Measurements from ENCODE around the gene VSIG10. TPM values are rescaled to one million over a fixed set of nuclear protein-coding genes. Genes with fewer than 3 reads are reported as not detected.

Gene VSIG10
- total RNA-seq, 3 donors from 2014 or later (not counting 1 experiment from before 2014, with no cell fraction given): 0.56 to 2.2 (median 0.75) TPM

DNA sequence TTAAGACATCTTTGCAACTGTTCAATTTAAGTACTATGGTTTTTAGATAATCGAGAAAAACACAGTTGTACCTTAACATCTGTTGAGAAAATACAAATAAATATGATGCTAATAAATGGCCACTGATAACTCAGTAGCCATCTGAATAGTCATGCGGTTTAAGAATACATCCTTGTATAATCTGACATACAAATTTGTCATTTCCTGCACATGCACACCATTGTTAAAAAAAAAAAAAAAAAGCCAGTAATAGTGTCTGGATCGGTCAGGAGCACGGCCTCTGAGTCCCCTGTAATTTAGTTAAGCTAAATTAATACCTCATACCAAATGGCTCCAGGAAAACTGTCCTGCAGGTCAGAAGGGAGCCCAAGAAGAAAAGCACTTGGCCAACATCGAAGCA is 70.5 kb downstream of the VSIG10 start:
- no peak for TF ChIP-seq CTCF (IDR thresholded peaks at IDR 0.05)
- no peaks in the 10 kb centered on the region for H3K4me1 ChIP-seq (ENCODE audit: control insufficient read depth, insufficient read depth, low read length)
- 89% methylated on average over 5 of the region's 5 CpGs for WGBS (ENCODE audit: insufficient coverage)
- intact Hi-C loops (cut with micrococcal nuclease): no loop called here
- no peaks in the 10 kb centered on the region for H3K27me3 ChIP-seq (ENCODE audit: control insufficient read depth, insufficient read depth, low read length)
- no peak overlapping the region for H3K4me3 ChIP-seq (ENCODE audit: low read length)
- no peaks in the 10 kb centered on the region for H3K27me3 Mint-ChIP-seq (ENCODE audit: low read depth in 2 of 2)
- peaks cover 66% of the 10 kb centered on the region for H3K36me3 ChIP-seq (ENCODE audit: control insufficient read depth, insufficient read depth, low read length)
- H3K36me3 Mint-ChIP-seq: peaks cover 18% of the 10 kb centered on the region
- no peaks in the 10 kb centered on the region for H3K9me3 Mint-ChIP-seq
- H3K9me3 ChIP-seq (ENCODE audit: control insufficient read depth, insufficient read depth, low read length): no peaks in the 10 kb centered on the region
- H3K4me1 Mint-ChIP-seq: no peaks in the 10 kb centered on the region
- no peak overlapping the region for H3K27ac Mint-ChIP-seq
- no peak overlapping the region for H3K4me3 Mint-ChIP-seq
- ATAC-seq (no peak), DNase-seq (no peak)
- H3K27ac ChIP-seq (ENCODE audit: low read length): no peak overlapping the region

GRCh38 chr12:118032188-118032587 is 71.6 kb downstream of the VSIG10 start:
- DNase-seq (no peak), ATAC-seq (no peak)
- H3K27me3 ChIP-seq (ENCODE audit: control insufficient read depth, insufficient read depth, low read length): no peaks in the 10 kb centered on the region
- H3K27ac ChIP-seq (ENCODE audit: low read length): no peak overlapping the region
- H3K9me3 ChIP-seq (ENCODE audit: control insufficient read depth, insufficient read depth, low read length): no peaks in the 10 kb centered on the region
- H3K4me3 ChIP-seq (ENCODE audit: low read length): no peak overlapping the region
- Mint-ChIP-seq H3K36me3 (peaks cover 18% of the 10 kb centered on the region), H3K27ac (no peak overlapping the region), H3K4me1 (no peaks in the 10 kb centered on the region), H3K27me3 (ENCODE audit: low read depth in 2 of 2) (no peaks in the 10 kb centered on the region), H3K9me3 (no peaks in the 10 kb centered on the region), H3K4me3 (no peak overlapping the region)
- H3K36me3 ChIP-seq (ENCODE audit: control insufficient read depth, insufficient read depth, low read length): peaks cover 58% of the 10 kb centered on the region
- H3K4me1 ChIP-seq (ENCODE audit: control insufficient read depth, insufficient read depth, low read length): no peaks in the 10 kb centered on the region
- WGBS (ENCODE audit: insufficient coverage): 92% methylated on average over 7 of the region's 7 CpGs
- no peak for TF ChIP-seq CTCF (IDR thresholded peaks at IDR 0.05)
- intact Hi-C loops (cut with micrococcal nuclease): no loop called here

DNA sequence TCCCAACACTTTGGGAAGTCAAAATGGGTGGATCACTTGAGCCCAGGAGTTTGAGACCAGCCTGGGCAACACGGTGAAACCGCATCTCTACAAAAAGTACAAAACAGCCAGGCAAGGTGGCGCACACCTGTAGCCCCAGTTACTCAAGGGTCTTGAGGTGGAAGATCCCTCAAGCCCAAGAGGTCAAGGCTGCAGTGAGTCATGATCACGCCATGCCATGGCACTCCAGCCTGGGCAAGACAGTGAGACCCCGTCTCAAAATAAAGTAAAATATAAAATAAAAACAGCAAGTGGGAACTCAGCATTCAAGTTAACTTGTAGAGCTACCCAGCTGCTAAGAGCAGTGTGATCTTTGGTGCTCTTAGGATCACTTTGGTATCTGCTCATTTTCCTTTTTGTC is 74.6 kb downstream of the VSIG10 start:
- WGBS (ENCODE audit: insufficient coverage): 99% methylated on average over 4 of the region's 5 CpGs
- H3K27ac Mint-ChIP-seq: peak overlapping the region in 1 of 2 donors; percentile 22
- no peaks in the 10 kb centered on the region for H3K9me3 Mint-ChIP-seq
- Histone ChIP-seq H3K27me3 (ENCODE audit: control insufficient read depth, insufficient read depth, low read length) (no peaks in the 10 kb centered on the region), H3K27ac (ENCODE audit: low read length) (no peak overlapping the region), H3K36me3 (ENCODE audit: control insufficient read depth, insufficient read depth, low read length) (peaks cover 37% of the 10 kb centered on the region), H3K4me3 (ENCODE audit: low read length) (no peak overlapping the region), H3K9me3 (ENCODE audit: control insufficient read depth, insufficient read depth, low read length) (no peaks in the 10 kb centered on the region), H3K4me1 (ENCODE audit: control insufficient read depth, insufficient read depth, low read length) (no peaks in the 10 kb centered on the region)
- no peak for ATAC-seq
- H3K4me3 Mint-ChIP-seq: no peak overlapping the region
- H3K36me3 Mint-ChIP-seq: peaks cover 3% of the 10 kb centered on the region
- intact Hi-C loops (cut with micrococcal nuclease): no loop called here
- DNase-seq: no peak
- no peak for TF ChIP-seq CTCF (IDR thresholded peaks at IDR 0.05)
- no peaks in the 10 kb centered on the region for H3K27me3 Mint-ChIP-seq (ENCODE audit: low read depth in 2 of 2)
- H3K4me1 Mint-ChIP-seq: no peaks in the 10 kb centered on the region

DNA sequence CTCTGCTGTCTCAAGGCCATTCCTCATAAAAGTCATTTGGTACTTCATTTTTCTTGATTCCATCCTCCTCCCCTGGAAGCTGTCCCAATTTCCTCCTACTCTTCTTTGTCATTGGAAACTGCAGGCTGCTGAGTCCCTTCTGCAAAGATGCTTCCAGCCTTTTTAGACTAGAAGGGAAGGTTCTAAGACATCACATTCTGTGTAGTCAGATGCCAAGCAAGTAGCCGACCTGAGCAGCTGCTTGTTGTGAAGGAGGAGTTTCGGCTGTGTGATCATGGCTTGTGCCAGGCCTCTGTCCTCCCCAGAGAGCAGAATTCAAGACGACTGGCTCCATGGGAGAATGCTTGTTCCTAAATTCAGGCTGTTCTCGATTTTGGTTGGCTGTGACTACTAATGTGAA is 78.6 kb downstream of the VSIG10 start:
- H3K27me3 ChIP-seq (ENCODE audit: control insufficient read depth, insufficient read depth, low read length): no peaks in the 10 kb centered on the region
- H3K4me3 ChIP-seq (ENCODE audit: low read length): no peak overlapping the region
- 95% methylated on average over 4 of the region's 4 CpGs for WGBS (ENCODE audit: insufficient coverage)
- no peak for DNase-seq
- H3K4me1 ChIP-seq (ENCODE audit: control insufficient read depth, insufficient read depth, low read length): no peaks in the 10 kb centered on the region
- intact Hi-C loops (cut with micrococcal nuclease): no loop called here
- ATAC-seq: no peak
- H3K4me1 Mint-ChIP-seq: no peaks in the 10 kb centered on the region
- H3K4me3 Mint-ChIP-seq: no peak overlapping the region
- H3K9me3 ChIP-seq (ENCODE audit: control insufficient read depth, insufficient read depth, low read length): no peaks in the 10 kb centered on the region
- peaks cover 25% of the 10 kb centered on the region for H3K36me3 ChIP-seq (ENCODE audit: control insufficient read depth, insufficient read depth, low read length)
- H3K36me3 Mint-ChIP-seq: peaks cover 6% of the 10 kb centered on the region
- H3K27ac ChIP-seq (ENCODE audit: low read length): no peak overlapping the region
- H3K9me3 Mint-ChIP-seq: no peaks in the 10 kb centered on the region
- no peak overlapping the region for H3K27ac Mint-ChIP-seq
- no peak for TF ChIP-seq CTCF (IDR thresholded peaks at IDR 0.05)
- no peaks in the 10 kb centered on the region for H3K27me3 Mint-ChIP-seq (ENCODE audit: low read depth in 2 of 2)
